GM13977 (cell line): ENCODE measurements around the gene NGFR.
"Not testable (repeated sequence)": the region's sequence is repeated elsewhere in the genome, so short reads cannot be mapped to it uniquely, and the experiment has no call there.

Experiments
- DNase-seq: peaks from one replicate; pipeline ENCODE4 v3.0.0; 2012; ENCODE audit warnings: low spot score
- CTCF ChIP-seq: IDR thresholded peaks from 2 replicates; pipeline ENCODE4 v1.5.1; 2012; ENCODE audit warnings: mild to moderate bottlenecking, control low read depth; ENCODE audit not compliant: insufficient read depth; ENCODE audit errors: extremely low read depth, missing control alignments
- in situ Hi-C: fragments of 300-500 bp; cut with MboI; formaldehyde crosslinking; loops from one replicate; pipeline ENCODE4 v1.12.0; 2022; ENCODE audit warnings: low sequenced_read_pairs, low pct_unique_long_range_greater_than_20kb, mixed read lengths, inconsistent platforms; ENCODE audit not compliant: unreplicated experiment

The NGFR gene

GRCh38 chr17:49502254-49502653 lies 7.2 kb downstream of the NGFR start:
- DNase-seq, result no peak
- no peak for TF ChIP-seq CTCF
- in situ Hi-C loops, result no loop called here

GRCh38 chr17:49502680-49503079 lies 7.6 kb downstream of the NGFR start:
- in situ Hi-C loops, DNase-seq: not testable (repeated sequence)

- in situ Hi-C loops, result no loop called here
- no peak for TF ChIP-seq CTCF
- no peak for DNase-seq
These were observed 9.3 kb downstream of the NGFR start for GRCh38 chr17:49504369-49504768.

- DNase-seq, result no peak
- in situ Hi-C loops, result no loop called here
- no peak for TF ChIP-seq CTCF
These were observed 10.8 kb downstream of the NGFR start for GRCh38 chr17:49505854-49506253.

- DNase-seq, result no peak
- TF ChIP-seq CTCF, result no peak
- in situ Hi-C loops, result no loop called here
These were observed 11.2 kb downstream of the NGFR start for GRCh38 chr17:49506282-49506681.

- in situ Hi-C loops, result no loop called here
- DNase-seq, result no peak
- TF ChIP-seq CTCF, result no peak
These were observed 13.2 kb downstream of the NGFR start for GRCh38 chr17:49508061-49508865.

- DNase-seq, result no peak
- no peak for TF ChIP-seq CTCF
- in situ Hi-C loops, result no loop called here
These were observed 13.9 kb downstream of the NGFR start for GRCh38 chr17:49508866-49509587.
